ENCODE measurements around the gene KCNK15.

Gene KCNK15

DNA sequence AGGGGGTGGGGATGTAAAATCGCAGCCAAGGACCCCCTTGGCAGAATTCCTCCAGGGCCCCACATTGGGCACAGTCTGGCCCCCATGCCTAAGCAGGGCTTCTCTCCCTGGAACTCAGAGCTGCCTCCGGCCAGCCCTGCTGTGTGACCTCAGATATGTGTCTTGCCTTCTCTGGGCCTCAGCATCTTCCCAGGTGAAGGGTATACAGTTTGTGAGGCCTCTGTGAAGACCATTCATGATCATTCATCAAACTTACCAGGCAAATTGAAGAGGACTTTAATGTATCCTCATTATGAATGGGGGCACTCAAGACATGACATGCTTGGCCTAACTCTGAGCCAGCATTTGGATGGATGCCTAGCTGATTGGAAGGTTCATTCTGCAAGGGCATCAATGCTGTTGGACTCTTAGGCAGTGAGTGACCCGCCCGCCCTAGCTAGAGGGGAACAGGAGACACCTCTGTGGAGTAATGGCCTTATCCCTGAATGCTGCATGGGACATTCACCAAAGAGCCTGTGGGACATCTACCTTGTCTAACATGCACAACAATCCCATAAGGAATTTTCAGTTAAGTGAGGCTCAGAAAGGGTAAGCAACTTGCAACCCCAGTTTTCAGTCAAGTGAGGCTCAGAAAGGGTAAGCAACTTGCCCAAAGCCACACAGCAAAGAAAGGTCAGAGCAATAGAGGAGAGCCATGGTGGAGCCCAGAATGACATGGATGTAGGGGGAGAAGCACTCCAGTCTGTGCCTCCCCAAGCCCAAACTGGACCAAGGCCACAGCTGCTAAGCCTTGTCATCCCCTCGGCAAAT is 30.0 kb upstream of the KCNK15 start:
- DNase-seq: no peak

DNA sequence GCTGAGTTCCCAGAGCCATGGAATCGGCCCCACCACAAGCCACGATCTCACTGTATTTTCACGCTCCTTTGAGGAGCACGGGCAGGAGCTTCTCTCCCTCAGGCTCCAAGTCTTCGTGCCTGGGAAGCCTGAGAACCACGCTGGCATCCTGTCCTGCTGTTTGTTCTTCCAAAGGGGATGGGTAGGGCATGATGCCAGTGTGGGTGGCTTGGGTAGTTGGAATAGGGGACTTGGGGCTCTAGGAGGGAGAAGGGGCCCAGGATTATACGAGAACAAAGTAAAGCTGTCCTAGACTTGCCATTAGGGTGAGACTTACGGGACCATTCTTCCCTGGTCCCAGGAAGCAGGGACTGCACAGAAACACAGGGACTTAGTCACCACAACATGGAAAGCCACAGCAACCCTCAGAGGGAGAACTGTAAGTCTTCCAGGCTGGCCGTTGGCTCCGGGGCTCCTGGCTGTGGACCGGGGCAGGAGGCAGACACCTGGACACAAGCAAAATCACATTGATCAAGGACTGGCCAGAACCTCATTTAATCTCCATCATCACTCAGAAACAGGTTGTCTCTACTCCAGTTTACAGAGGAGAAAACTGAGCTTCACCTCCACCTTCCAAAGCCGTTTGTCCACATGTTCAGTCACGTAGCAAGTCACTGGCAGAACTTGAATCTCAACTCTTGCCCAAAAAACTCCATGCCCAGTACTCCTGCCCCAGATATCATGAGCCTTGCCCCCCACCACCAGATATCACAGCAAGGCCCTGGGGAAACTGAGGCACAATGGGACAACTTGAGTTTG is 29.2 kb upstream of the KCNK15 start:
- no peak for DNase-seq

DNA sequence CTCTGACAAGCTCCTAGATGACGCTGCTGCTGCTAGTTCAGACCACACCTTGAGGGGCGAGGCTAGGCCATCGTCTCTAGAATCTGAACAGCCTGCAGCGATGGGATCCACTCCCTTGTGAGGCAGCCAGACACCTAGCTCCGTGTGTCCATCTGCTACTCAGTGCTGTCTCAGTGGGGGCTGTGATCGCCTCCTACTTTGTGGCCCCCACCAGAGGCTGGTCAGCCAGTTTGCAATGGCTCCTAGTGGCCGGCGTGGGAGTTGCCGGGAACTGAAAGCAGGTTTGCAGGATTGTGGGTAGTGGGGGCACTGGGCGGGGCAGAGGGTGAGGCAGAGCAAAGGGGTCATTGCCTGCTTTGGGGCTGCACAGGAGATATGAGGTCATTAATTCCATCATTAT is 27.7 kb upstream of the KCNK15 start:
- no peak for DNase-seq

DNA sequence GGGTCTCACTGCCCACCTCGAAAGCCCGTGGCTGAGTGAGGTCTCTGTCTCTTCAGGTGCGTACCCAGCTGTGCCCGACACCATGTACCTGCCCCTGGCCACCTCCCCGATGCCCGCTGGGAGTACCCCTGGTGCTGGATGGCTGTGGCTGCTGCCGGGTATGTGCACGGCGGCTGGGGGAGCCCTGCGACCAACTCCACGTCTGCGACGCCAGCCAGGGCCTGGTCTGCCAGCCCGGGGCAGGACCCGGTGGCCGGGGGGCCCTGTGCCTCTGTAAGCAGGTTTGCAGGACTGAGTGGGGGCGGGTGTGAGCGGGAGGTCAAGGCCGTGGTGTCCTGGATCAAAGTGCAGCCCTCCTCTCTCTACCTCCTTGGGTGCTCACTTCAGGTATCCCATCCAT is 25.8 kb upstream of the KCNK15 start:
- DNase-seq: no peak

DNA sequence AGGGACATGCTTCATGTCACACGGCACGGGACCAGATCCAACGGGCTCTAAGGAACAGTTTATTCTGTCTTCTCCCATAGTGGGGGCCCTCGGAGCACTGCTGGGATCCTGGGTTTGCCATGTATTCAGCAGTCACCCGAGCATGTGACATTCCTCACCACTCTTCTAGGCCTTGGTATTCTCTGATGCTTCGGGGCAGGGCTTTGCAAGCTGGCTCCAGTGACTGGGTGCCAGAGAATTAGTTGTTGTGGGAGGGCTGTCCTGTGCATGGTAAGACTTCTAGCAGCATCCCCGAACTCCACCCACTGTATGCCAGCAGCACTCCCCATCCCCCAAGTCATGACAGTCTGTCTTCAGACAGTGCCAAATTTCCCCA is 25.1 kb upstream of the KCNK15 start:
- DNase-seq: no peak

DNA sequence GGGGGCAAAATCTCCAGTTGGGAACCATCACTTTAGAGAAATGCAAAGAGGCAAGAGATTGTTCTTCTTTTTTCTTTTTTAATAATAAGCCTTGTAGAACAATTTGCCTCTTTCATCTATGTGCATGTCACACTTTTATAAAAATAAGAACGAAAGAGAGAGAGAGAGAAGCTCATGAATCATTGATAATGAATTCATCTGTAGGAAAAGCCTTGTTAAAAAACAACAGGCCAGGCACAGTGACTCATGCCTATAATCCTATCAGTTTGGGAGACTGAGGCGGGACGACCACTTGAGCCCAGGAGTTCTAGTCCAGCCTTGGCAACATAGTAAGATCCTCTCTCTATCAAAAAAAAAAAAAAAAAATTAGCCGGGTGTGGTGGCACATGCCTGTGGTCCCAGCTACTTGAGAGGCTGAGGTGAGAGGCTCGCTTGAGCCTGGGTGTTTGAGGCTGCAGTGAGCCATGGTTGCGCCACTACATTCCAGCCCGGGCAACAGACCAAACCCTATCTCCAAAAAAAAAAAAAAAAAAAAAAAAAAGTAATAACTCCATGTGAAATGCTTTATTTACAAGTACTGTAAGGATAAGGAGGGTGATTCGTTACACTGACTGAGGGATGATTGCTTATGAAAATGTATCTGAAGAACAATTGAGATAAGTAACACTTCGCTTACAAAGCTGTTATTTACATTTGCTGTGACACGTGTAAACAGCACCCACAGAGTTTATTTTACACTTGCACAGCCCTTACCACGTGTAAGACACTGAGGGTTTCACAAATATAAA is 24.5 kb upstream of the KCNK15 start:
- peak; percentile 6 for DNase-seq

DNA sequence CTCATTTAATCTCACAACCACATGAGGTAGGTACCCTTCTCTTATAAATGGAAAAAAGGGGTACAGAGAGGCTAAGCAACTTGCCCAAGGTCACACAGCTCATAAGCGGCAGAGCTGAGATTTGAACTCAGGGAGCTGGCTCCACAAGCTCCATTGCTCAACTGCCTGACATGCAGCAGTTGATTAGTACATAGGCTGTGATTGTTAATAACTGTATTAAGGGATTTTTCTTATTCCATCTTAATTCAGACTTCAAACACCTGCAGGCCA is 23.9 kb upstream of the KCNK15 start:
- peak; percentile 0 for DNase-seq

DNA sequence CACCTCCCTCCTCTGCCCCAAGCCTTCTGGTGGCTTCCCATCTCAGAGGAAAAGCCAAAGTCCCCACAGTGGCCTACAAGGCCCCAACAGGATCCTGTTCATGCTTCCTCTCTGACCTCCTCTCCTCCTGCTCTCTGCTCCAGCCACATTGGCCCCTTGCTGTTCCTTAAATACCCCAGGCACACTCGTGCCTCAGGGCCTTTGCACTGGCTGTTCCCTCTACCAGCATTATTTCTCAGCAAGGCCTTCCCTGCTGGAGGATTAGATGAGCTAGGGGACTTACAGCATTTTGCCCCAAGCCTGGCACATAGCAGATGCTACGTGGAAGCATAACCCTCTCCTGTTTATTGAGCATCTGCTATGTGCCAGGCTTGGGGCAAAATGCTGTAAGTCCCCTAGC is 22.7 kb upstream of the KCNK15 start:
- DNase-seq: no peak

DNA sequence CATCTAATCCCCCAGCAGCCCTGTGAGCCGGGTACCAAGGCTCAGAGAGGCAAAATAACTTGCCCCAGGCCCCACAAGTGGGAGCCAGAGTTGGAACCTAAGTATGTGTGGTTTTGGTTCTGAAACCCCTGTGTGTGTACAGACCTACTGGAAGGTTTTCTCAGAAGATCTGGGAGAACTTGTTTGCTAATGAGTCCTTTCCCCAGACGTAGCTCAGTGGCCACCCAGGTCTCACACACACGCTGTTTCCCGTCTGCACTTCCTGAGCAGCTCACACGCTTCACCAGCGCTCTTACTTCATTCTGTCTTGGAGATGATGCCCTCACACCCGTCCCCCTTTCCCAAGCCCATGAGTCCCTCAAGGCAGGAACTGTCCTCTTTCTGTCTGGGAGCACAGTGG is 22.3 kb upstream of the KCNK15 start:
- no peak for DNase-seq

DNA sequence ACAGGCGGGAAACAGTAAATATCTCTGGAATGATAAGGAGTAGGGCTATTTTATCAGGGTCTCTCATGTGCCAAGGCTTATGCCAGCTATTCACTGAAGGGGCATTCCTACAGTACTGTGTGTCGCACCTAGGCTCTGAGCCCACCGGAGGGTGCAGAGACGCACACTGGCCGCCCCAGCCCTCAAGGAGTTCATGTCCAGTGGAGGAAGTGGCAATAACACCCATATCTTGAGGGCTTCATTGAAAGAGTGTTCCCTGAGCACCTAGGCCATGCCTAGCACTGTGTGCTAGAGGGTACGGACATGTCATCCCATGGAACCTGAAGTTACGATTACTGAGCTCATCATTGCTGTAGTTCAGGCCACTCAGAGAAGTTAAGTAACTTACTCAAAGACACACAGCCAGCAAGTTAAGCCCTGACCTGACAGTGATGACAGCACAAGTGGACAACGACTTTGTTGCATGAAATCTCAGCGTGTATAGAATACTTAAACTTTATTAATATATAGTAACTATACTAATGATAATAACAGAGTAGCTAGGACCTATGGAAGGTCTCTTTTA is 21.8 kb upstream of the KCNK15 start:
- no peak for DNase-seq

DNA sequence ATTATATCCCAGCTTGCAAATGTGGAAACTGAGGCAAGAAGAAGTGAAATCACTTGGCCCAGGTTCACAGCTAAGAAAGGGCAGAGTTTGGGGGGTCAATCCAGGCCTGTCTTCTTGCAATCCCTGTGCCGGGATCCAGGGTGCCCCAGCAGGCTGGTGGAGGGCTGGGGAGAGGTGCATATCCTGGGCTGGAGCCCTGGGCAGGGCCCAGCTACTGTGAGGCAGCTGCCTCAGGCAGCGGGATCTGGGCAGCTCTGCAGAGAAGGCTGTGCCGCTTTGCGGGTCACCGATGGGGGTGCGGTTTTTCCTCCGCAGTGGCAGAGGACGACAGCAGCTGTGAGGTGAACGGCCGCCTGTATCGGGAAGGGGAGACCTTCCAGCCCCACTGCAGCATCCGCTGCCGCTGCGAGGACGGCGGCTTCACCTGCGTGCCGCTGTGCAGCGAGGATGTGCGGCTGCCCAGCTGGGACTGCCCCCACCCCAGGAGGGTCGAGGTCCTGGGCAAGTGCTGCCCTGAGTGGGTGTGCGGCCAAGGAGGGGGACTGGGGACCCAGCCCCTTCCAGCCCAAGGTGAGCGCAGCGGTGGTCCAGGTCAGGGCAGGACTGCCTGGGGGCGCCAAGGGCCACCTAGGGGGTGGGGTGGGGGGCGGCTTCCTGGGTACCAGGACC is 21.1 kb upstream of the KCNK15 start:
- no peak for DNase-seq

DNA sequence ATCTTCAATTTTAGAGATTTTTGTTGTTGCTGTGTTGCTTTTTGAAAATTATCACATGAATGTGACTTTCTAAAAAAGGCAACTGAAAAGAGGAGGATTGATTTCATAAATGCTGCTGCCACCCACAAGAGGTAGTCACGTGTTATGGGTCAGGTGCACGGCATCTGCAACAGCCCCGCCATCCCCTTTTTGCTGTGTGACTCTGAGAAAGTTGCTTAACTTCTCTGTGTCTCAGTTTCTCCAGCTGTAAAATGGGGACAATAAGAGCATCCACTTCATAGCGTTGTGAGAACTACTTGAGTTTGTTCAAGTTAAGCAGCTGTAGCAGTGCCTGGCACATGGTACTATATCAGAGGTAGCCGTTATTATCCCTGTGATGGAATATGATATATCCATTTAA is 19.8 kb upstream of the KCNK15 start:
- no peak for DNase-seq

DNA sequence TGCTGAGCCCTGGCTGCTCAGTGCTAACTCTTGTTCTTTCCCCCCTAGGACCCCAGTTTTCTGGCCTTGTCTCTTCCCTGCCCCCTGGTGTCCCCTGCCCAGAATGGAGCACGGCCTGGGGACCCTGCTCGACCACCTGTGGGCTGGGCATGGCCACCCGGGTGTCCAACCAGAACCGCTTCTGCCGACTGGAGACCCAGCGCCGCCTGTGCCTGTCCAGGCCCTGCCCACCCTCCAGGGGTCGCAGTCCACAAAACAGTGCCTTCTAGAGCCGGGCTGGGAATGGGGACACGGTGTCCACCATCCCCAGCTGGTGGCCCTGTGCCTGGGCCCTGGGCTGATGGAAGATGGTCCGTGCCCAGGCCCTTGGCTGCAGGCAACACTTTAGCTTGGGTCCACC is 18.6 kb upstream of the KCNK15 start:
- DNase-seq: no peak

DNA sequence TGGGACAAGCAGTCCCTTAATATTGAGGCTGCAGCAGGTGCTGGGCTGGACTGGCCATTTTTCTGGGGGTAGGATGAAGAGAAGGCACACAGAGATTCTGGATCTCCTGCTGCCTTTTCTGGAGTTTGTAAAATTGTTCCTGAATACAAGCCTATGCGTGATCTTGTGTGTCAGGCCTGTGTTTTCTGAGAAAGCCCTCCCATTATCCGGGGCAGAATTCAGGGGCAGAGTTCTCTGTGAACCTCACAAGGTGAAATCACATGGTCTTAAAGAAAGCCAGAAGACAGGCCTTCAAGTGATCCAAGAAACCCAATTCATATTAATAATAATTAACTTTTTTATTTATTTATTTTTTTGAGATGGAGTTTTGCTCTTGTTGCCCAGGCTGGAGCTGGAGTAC is 18.0 kb upstream of the KCNK15 start:
- DNase-seq: no peak

DNA sequence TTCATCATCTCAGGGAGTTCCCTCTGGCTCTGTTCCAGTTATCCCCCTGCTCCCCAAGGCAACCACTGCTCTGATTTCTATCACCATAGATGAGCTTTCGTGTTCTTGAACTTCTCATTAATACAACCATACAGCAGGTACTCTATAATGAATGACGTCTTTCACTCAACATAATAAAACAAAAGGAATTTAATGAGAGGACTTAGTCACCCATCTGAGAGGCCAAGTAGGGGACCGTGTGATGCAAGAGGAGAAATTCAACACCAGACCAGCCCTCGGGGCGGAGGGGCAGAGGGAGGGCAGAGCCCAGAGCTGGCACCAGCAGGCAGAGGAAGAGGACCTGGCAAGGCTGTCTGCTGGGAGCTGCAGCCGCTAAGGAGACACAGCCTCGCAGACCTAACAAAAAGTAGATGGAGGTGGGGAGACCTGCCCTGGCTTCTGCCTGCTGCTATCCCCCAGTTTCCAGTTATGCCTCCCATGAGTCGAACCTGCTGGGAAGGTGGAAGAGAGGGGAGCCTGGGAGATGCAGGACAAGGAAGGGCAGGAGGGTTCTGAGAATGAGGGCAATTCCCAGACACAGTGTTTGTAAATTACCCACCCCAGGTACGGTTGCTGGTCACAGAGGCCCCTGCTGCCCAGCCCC is 16.7 kb upstream of the KCNK15 start:
- no peak for DNase-seq

DNA sequence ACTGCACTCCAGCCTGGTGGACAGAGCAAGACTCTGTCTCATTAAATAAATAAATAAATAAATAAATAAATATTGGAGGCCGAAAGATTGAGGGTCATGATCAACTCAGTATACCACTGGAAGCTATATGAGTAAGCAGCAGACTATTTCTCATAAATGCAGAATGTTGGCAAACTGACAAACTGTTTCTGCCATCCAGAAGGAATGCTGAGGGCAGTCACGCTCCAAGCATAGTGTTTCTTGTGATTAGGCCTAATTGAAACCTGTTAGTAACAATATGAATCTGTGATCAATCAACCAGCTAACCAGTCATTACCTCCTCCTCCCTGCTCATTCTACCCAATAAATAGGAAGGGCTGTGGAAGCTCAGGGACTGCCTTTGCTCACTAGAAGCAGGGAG is 15.2 kb upstream of the KCNK15 start:
- no peak for DNase-seq

DNA sequence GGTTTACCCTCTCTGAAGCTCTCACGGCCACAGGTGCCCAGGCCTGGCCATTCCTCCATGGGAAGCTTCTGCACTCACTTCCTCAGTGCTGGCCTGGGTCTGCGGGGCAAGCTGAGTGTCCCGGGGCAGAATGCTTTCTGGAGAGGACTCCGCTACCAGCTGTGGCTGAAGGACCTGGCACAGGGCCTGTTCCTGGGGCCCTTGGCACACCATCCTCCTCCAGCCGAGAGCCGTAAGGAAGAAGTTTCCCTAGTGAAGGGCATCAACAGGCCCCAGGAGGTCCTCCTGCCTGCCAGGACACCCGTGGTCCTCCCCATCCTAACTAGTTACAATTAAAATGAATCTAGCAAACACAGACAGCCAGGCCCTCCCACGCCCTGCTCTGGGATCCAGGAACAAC is 14.0 kb upstream of the KCNK15 start:
- DNase-seq: no peak

DNA sequence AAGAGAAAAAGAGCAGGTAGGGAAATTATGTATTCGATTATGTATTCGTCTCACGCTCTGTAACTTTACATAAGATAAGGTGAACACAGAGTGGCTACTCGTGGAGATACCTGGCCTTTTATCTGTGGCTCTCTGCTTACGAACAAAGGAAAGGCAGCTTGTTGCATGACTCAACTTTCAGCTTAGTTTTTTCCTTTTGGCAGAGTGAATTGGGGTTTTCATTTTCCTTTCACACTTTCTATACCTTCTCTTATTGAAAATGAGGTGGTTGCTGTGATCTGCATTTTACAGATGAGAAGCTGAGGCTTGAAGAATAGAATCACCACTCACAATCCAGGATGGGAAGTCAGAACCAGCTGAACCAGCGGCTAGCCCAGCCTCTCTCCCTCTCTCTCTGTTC is 13.3 kb upstream of the KCNK15 start:
- no peak for DNase-seq

DNA sequence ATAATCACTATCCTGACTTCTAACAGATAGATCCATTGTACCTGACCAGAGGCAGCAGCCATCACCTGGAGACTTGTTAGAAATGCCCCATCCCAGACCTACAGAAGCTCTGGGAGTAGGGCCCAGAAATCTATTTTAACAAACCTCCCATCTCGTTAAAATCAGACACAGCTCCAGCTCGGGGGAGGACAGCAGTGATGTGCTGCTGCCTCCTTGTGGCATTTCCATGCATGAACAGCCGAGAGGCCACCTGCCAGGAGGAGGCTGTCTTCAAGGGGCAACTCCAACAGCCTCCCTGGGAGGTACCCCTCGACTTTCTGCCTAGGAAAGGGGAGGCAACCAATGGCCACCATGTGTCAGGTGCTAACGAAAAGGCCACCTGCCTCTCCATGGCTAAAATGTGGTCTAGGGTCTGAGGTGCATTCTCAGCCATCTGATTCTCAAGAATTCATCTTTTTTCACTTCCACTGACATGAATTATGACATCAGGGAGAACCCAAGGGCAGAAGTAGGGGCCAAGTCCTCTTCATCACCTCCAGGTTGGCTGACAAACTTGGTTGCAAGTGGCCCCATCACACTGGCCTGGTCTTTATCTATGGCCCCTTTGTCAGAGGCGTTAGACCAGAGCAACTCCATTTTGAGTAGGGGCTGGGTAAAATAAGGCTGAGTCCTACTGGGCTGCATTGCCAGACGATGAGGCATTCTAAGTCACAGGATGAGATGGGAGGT is 12.2 kb upstream of the KCNK15 start:
- peak; percentile 65 for DNase-seq

DNA sequence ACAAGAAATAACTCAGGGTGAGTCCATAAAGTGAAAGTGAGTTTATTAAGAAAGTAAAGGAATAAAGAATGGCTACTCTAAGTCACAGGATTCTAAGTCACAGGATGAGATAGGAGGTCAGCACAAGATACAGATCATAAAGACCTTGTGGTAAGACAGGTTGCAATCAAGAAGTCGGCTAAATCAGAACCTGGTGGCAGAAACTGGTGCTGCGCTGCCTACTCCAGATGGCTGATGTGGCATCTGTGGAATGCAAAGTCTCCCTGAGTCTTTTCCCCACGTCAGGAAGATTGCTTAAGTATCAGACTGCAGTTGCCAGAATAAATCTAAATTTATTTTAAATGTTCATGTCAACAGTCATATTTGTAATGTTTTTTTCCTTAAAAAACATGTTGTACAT is 10.7 kb upstream of the KCNK15 start:
- no peak for DNase-seq

DNA sequence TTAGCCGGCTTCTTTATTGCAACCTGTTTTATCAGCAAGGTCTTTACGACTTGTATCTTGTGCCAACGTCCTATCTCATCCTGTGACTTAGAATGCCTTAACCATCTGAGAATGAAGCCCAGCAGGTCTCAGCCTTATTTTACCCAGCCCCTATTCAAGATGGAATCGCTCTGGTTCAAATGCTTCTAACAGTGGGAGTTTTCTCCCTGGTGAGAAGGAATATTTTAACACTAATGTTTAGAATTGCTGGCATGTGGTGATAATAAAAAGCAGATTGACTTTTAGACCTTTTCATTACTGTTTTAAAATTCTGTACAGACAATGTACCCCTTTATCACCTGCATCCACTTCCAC is 9.9 kb upstream of the KCNK15 start:
- no peak for DNase-seq
